GM19043 (cell line): ENCODE data around the gene GMDS.
A peak's percentile ranks its signal among the peaks of the same experiment; 100 is the strongest.

Experiments used
- ATAC-seq: cut with Tn5 transposase; IDR thresholded peaks from one replicate; pipeline ENCODE4 v1.9.1; 2021; ENCODE audit warnings: low read depth; ENCODE audit not compliant: unreplicated experiment

GMDS gene

DNA sequence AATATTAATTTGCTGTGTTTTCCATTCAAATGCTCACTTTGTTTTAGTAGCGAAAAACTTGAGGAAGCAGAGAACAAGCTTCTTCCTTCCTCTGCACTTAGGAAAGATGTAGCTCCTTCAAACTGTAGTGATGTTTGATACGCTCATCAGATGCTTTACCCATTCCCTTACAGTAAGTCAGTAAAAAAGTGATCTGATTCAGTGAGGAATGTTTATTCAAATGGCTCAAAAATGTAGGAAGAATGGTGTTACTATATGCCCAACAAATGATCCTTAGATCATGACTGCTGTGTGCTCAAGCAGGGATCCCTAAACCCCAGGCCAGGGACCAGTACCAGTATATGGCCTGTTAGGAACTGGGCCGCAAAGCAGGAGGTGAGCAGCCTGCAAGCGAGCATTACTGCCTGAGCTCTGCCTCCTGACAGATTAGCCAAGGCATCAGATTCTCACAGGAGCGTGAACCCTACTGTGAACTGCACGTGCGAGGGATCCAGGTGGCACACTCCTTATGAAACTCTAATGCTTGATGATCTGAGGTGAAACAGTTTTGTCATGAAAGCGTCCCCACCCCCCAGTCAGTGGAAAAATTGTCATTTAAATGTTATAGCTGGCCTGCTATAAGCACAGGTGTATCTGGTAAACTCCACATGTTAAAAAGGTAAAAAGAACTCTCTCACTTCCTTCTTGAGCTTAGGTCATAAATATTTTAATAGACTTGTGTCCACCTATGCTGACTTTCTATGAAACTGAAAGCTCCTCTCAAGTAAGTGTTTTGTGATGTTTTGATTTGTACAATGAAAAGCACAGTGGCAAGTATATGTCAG lies 448.5 kb downstream of the GMDS start:
- peak; percentile 83 for ATAC-seq

DNA sequence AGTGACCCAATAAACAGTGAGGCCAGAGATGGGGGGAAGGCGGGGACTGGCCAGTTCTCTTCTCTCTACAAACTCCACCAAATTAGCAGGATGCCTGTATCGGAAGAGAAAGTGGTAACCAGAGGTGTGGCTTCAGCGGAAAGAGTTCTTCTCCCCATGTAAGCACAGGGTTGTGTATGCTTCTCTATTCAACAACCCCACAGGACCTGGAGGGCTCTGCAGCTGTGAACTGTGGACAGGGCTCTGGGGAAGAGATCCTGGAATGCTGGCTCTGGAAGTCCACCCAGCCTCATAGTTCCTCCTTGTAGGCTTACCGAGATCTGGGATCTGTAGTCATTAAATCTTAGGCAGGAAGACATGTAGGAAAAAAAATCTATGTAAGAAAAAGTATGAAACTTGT lies 449.5 kb downstream of the GMDS start:
- no peak for ATAC-seq

DNA sequence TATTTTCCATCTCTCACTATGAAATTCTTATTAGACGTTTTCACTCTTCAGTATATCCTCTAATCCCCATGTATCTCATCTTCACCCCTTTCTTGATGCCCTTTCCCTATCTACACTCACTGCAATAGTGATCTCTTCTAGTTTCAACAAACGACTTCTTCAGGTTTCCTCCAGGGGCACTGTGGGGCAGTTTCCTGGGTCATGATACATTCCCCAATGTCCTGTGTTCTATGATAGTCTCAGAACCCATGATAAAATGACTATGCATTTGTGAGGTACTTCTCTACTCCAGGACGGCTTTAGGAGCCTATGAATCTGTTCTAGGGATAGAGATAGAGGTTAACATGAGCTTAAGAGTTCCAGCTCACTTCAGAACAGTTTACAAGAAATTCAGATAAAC lies 452.4 kb downstream of the GMDS start:
- no peak for ATAC-seq

DNA sequence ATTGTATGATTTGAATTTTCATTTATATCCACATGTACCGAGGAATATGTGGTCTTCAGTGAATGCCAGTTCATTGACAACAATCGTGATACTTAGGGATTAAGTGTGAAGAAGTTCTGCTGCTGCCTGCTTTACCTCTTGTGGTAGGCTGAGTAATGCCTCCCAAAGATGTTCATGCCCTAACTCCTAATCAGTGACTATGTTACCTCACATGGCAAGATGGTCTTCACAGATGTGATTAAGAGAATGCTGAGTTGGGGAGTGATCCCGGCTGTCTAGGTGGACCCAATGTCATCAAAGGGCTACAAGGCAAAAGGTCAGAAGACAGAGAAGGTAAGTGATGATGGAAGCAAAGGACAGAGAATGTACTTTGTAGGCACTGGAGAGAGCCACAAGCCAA lies 454.7 kb downstream of the GMDS start:
- ATAC-seq, result no peak

DNA sequence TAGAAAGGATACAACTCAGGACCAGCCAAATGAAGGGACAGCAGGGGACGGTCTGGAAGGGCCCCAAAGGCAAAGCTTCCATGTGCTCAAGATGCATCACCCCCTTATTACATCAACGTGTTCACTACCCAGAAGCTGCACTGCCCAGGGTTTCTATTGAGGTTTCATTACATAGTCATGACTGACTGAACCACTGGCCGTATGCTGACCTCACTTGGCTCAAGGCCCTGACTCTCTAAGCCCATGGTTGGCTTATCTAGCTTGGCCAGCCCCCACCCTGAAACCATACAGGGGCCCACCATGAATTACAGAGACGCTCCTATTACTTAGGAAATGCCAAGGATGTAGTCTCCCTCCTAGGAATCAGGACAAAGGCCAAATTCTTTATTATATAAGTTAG lies 456.3 kb downstream of the GMDS start:
- no peak for ATAC-seq

DNA sequence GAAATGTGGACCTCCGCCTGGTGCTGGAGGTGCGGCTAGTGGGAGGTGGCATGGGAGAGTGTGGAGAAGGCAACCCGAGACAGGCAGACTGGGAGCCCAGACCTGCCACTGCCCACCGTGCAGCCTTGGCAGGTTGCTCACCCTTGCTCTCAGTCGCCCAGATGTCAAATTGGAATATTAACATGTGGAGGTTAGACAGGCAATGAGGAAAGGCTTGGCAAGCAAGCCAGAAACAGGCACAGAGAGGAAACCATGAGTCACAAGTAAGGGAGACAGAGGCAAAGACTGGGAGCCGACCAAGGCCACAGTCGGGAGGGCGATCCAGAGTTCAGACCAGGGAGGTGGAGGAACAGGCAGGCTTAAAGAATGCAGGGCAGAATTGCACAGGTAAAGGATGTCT lies 457.5 kb downstream of the GMDS start:
- no peak for ATAC-seq

DNA sequence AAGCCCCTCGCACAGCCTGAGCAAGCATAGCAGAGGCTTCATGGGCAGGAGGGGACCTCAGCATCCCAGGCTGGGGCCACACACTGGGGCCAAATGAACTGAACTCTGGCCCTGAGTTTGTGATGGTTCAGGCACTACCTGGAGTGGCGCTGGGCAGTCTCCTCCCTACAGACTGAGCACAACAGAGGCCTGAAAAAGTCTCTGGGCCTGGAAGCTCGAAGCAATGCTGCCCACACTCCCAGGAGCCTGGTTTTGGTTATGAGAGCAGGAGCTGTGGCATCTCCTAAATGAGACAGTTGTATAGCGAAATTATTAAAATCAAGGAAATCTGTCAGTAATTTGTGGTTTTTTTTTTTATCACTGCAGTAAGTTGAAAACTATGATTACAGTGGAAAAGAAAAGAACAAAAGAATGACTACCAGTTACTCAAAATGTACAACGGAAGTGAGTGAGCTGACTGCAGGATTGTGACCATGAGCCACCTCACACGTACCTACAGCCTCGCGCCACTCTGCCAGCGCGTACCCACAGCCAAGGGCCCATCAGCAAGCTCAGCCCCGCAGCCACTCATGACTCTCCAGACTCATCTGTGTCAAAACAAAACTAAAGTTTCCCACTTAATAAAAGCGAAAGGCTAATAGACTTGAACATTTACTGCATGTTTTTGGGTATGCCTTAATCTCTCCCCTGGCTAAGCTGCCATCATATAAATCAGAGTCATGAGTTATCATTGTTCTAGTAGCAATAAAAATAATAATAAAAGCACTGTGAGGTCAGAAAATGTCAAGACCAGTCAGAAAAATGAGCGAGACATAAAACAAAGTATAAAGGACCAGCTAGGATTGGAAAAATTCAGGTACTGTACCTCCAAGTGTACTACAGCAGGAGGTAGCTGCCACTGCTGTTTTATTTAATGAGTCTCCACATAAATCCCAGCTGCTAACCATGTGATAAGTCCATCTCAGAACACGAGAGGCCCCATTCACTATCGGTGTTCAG lies 458.7 kb downstream of the GMDS start:
- ATAC-seq, result no peak

DNA sequence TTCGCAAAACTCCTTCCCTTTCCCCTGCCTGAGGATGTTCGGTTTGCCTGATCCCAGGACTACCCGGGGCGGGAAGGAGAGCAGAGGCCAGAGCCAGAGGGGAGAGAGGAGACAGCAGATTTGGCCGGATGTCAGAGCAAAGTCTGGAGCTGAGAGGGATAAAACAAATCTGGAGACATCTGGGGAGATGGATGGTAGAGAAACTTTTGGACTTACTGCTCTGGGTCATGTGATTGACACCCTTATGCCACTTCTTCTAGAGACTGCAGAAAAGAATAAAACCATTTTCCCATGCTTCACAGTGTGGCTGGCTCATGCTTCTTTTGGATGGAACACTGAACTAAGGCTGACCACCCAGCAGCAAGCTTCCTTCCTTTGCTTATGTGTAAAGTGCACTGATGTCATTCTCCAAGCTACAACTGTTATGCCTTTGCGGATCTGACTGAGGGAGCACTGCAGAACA lies 461.0 kb downstream of the GMDS start:
- no peak for ATAC-seq

DNA sequence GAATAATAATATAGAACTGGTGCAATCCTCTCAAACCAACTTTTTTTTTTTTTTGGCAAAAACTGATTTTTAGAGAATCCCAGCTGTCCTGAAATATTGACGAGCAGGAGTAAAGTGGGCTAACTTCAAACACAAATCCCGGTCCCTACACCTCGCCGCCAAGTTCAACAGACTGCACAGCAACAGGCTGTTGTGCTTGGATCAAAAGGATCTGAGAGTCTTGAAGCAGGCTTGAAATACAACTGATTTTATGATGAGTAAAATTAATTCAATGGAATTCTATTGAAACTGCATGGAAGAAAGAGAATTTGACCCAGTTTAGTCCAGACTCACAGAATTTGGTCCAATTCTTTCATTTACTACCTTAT lies 463.6 kb downstream of the GMDS start:
- ATAC-seq, result no peak

DNA sequence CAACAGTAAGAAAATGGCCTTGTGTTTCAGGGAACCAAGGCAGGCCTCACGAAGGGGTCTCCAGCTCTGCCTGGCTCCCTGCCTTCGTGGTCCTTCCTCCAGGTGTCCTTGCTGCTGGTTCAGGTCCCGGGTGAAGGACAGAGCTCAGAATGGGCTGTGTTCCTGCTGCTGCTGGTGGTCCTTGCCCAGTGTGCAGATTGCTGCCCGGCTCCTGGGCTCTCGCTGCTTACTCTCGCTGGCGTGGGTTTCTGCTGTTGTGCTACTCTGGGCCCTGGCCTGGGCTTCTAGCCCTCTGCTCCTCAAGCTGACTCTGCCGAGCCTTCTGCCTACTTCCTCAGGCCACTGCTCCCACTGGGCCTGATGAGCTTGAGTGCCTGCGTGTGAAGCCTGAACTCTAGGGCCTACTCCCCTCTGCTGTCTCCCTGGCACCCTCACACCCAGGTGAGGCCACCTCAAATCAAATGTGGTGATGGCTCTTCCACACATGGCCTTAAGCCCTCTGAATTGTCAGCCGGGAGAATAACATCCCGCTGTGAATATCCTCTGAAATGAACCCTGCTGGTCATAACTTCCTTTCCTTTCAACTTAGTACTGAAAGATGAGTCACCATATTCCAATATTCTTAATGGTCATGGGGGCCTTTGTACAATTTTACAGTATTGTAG lies 464.1 kb downstream of the GMDS start:
- ATAC-seq, result no peak

DNA sequence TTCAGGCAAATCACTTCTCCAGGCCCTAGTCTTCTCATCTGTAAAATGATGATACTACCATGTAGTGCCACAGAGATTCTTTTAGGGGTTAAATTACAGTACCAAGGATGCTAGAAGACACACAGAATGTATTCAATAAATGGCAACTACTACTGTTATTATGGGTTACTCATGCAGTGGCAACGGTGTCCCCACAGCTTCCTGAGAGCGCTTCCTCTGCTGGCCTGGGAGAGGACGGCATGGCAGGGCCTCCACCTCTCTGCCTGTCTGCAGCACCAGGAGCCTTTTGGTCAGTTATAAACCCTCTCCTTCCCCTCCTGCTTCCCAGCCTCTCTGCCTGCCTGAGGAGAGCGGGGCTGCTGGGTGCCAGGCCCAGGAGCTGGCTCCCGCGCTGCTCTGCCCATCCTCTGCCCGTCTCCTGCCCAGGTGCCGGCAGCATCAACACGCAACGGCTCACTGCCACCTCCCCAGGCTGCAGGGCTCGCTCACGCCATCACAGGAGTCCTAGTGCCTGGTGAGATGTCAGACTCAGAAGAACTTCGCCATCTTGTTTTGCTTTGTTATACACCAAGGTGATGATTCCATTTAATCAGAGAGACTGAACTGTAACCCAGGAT lies 465.0 kb downstream of the GMDS start:
- no peak for ATAC-seq

DNA sequence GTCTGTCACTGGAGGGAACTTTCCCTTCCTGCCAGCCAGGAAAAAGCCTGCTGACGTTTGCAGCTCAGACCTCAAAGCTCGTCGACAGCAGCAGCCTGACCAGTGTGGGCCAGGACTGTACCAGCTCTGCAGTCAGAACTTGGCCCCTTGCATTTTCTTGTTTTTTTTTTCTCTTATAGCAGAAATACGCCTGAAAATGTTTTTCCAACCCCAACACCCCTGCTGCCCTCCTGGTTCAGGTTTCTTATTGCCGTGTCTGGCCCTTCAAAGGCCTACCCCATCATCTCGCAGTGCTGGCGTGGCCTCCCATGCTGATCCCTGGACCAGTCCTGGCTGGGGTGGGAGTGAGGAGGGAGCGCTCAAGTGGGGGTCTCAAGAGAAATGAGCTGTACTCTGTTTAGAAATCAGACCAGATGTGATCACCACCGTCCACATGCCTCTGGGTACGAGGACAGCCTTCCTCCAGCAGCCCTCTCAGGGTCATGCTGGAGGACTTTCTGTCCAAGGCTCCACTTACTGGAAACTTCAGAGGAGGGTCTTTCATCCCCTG lies 466.6 kb downstream of the GMDS start:
- no peak for ATAC-seq

DNA sequence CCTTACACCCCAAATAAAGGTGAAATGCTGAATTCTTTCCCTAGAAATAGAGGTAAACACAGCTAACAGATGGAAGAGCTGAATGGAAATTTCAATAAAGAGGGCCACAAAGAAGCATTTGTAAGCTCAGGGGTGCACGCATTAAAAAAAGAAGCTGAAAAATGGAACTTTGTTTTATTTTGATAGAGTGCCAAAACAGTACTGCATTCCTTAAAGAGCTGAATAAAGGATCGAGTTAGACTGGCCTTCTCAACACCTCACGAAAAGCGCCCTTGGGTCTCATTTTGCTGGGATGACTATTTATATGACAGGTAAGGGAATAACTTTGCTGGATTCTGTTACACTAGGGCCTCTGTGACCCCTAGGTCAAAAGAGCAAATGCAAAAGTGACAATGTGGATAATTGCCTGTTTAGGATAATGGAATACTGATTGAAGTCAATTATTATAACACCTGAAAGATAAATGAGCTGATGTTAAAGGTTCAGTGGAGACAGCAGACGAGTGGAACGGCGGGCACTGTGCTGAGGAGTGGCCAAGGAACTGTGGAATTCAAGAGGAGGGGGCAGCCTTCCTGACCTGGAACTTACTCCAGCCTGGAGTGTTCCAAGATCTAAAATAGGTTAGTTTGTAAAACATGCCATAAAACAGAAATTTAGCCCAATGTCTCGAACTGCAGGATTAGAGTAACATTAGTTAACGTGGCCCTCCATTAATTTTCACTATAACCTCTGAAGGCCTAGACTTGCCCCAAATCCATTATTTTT lies 467.3 kb downstream of the GMDS start:
- no peak for ATAC-seq

DNA sequence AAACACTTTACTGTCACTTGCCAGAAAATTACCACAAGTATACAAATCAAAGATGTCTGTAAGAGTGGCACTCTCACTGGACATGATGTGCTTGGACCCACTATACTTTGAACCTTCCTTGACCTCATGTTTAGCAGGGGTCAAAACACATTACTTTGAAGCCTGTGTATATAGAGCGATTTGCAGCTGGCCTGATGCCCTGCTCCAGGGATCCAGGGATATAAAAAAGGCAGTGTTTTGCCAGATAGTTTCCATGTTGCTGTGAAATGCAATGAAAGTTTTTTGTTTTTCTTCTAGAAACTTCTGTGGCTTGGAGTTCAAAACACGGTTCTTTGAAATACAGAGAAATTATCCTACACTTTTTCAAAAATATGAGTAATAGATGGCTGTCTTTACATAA lies 470.0 kb downstream of the GMDS start:
- ATAC-seq, result no peak

DNA sequence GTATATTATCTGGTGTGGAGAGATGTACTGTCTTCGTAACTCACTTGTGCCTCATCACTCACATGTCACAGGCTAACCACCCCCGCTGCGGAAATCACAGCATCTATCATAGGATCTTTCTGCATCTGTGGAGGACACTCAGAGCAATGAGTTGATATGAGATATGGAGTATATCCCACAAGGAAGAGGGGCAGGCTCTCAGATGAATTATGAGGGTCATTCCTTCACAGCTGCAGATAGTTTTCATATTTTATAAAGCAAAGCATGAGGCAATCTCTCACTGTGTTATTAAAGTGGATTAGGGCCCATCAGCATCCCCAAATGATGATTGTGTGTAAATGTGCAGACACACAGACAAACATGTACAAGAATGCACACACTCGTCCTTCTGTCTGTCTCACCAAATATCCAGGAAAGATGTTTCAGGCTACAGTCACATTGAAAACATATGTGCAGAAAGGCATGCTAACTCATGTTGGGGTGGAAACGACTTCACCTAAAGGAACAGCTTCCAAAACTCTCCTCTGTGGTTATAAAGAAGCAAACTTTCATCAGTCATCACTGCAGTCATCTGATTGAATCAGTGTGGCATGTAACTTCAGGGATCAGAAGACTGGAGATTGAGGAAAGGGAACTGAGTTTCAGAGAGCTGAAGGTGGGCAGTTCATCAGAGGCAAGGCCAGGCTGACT lies 471.0 kb downstream of the GMDS start:
- no peak for ATAC-seq

DNA sequence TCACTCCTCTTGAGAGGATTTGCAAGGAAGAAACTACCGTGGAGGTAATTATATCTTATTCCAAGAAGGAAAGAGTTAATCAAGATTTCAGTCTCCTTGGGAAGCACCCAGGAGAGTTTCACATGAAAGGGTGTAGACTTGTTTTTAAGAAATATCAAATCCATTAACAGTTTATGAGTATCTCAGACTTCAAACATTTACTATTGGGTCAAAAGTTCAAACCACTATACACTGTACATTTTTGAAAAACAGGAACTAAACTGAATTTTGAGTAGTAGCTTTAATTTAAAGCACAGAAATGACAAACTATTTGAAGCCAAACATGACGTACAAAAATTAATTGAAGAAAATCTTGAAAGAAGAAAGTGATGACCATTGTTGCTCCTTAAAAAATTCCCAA lies 471.7 kb downstream of the GMDS start:
- no peak for ATAC-seq

DNA sequence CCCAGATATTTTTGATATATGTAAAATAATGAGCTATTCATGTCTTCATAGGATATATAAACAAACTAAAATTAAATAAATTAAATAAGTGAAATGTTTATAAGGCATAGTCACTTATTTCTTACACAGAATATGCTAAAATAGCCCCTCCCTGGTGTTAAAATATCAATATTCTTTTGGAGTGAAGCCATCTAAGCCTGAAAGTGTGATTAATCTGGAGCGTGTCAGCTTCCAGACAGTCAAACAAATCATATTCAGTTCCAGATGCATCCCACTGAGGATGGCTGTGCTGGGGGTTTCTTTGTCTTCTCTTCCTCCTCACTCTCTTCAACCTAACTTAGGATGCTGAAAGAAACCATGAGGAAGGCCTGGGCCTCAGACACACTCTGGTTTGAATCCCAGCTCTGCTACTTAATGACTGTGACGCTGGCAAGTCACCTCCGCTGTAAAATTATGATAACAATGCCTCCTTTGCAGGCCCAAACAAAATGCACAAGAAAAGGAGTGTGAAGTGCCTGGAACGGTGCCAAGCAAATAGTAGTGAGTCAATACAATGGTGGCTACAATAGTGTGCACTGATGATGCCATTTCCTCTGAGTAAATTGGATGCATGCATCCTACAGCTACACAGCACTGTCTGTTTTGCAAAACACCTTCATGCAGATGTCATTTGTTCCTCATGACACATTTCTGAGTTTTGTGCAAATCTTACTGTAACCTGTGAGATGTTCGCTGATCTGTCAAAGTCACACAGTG lies 474.3 kb downstream of the GMDS start:
- ATAC-seq, result no peak

DNA sequence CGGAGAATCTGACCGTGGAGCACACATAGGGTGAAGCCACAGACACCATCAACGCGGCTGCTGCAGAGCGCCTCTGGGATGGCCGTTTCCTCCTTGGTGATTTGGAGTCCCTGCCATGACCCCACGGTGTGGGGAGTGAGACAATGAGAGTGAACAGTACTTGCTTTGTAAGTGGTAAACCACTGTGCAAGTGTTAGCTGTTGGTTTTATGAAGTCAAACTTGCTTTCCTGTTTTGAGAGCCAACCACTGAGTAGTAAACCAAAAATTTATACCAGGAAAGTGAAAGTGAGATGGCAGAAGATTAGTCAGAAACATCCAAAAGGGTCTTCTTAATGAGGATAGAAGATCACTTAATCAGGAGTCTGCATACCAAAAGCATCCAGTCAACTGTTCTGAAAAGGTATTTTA lies 475.0 kb downstream of the GMDS start:
- ATAC-seq, result peak; percentile 72
